GM19043 (cell line): ENCODE results near the gene MYOCD.
A peak's percentile ranks its signal among the peaks of the same experiment; 100 is the strongest.

Experiments used
- ATAC-seq: cut with Tn5 transposase; IDR thresholded peaks from one replicate; pipeline ENCODE4 v1.9.1; 2021; ENCODE audit warnings: low read depth; ENCODE audit not compliant: unreplicated experiment

Gene MYOCD

DNA sequence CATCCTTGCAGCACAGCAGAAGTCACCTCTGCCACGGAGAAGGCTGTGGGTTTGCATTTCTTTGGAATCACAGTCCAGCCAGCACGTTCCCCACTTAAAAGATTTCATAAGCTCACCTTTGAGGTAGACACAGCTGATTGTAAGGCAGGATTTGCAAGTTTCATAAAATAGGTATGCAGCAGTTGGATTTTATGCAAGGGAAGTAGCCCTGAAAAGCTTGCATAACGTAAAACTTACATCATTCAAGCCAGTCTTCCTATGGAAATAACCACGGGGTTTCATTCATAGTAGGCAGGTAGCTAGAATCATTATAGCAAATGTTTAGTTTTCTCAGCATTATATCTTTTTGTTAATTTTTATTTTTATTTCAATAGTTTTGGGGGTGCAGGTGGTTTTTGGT, 73.8 kb downstream of the MYOCD start:
- ATAC-seq = no peak

DNA sequence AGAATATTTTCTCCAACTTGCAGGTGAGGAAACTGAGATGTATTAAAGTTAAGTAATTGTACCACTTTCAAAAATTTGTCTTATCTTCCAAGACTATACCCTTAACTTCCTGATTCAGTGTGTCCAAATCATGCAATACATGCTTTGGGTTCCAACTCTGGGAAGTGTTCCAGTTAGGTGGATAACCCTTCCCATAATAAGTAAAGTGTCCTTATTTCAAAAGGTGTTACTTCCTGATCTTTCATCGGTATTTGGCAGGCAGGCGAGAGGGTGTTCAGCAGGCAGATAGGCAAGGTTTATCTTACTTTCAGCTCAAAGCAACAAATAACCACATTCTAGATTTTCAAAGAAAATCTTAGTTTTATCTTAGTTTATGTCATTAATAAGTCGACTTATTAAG, 77.4 kb downstream of the MYOCD start:
- ATAC-seq = no peak

DNA sequence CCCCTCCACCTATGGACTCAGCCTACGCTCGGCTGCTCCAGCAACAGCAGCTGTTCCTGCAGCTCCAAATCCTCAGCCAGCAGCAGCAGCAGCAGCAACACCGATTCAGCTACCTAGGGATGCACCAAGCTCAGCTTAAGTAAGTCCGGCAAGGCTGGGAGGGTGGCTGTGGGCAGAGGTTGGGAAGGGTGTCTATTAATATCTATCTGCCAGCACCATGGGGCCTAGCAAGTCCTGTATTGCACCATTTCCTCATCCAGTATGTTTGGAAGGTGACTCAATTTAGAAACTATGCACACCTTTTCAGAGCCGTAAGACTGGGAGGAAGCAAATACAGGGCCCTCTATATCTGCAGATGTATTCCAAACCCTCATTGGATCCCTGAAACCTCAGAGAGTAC, 78.6 kb downstream of the MYOCD start:
- no peak for ATAC-seq

DNA sequence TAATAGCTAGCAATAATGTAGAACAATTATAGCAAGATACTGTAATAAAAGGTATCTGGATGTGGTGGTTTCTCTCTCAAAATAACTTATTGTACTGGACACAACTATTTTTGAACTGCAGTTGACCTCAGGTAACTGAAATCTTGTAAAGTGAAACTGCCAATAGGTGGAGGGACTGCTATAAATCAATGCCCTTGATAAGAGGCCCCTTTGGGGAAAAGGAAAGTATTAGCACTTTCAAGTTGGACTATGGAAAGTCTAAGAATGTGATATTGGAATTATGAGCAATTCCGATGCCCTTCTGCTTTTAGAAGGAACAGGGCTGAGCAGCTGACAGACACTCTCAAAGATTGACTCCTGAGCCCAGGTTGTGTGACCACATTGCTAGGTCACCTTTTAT, 79.1 kb downstream of the MYOCD start:
- no peak for ATAC-seq

DNA sequence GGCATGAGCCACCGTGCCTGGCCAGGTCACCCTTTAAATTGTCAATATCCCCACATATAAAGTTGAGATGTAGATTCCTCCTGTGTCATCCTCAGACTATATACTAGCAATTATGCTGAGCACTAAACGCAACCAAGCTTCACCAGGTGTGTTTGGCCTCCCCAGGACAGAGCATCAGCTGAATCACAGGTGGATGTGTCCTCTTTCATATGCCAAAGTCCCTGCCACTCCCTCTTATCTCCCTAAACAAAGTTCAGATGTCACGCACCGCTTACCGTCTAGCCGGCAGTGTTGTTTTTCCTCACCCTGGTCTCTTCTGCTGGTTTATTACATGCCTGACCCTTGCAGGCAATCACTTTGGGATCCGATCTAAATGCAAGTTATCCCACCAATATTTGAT, 79.8 kb downstream of the MYOCD start:
- no peak for ATAC-seq

DNA sequence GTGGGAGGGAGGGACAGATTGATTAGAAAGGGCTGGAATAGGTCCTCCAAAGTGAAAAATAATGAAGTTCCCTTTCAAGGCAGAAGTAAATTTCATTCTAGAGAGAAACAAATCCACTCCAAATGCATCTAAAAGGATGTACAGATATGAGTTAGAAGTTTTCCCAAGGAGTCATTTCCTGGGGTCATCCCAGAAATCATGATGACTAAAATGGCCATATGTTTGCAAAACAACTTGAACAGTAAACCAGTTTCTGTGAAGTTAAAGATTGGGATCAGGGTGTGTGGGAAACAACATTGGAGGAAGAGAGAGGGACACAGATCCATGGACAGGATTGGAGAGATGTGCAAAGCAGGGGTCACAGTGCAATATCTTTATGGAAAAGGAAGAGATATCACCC, 91.1 kb downstream of the MYOCD start:
- ATAC-seq = no peak

DNA sequence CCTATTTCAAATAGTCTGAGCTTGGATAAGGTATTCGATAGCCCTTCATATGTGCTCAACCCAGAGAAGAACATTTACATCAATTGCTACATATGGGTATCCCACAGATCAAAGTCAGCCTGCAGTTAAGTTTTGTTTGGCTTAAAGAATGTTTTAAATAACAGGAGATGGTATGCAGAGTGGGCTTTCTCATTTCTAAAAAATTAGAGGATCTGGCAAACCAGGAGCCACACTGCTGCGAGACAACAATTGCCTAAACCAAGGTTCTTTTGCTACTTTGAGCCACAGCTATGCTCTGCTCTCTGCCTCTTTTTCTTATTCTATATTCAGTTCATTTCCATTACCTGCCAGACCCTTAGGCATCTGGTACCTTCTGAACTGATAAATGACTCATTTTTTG, 93.4 kb downstream of the MYOCD start:
- ATAC-seq = no peak

DNA sequence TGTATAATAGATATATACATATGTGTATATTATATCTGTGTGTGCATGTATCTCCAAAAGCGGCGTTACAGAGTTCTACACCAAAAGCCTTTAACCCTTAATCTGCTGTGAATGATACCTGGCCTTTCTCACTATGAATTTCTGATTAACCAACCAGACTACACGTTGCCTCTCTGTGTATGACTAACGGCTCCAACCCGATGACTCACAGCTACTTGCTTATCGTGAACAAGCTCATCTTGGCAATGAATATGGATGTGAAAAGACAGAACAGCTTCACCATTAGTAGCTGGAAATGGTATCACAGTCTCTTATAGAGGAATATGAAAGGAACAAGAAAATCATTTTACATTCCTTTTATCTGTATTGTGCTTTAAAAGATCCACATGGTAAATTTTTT, 99.9 kb downstream of the MYOCD start:
- no peak for ATAC-seq

DNA sequence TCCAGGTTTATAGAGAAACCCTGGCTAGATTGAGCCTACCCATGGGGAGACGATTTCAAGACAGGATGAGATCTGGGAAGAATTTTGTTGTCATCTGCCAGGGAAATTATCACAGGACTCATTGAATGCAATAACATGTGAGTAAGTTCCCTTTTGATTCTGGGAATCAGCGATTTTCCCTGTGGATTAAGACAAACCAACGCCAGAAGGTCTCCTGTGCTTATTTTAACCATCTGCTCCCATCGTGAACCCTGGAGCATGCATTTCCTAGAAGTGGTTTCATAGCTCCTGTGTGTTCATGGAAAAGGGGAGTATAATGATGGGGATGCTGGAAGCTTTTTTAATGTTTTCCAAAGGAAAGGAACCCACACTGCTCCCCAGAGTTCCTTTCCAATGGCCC, 102.6 kb downstream of the MYOCD start:
- no peak for ATAC-seq

DNA sequence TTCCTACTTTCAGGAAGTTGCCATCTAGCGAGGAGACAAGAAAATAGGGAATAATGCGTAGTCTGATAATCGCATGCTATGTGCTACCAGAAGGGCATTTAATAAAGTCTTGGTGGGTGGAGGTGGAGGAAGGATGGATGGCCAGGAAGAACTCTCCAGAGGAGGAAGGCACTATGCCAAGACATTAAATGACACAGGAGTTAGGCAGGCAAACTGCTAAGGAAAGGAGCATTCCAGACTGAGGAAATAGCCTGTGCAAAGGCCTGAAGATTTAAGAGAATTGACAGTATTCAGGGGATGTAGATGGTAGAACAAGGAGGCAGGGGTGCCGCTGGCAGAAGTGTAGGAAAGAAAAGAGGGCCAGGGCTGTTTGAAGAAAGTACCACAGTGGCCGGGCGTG, 104.3 kb downstream of the MYOCD start:
- no peak for ATAC-seq

DNA sequence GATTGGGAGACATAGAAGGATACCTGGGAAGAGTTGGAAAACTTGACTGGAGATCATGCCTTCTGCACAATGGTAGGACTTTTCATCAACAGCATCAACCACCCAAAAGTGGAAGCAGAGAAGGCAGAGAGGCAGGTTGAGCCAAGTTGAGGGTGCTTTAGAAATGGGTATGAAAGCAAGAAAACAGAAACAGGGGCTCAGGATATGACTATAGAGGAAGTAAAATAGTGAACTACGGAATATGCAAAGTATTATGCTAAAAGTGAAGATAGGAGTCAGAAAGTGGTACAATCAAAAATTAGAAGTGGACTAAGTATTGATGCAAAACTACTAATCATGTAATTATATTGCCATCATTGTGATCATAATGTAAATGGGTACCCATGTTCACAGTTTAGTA, 107.5 kb downstream of the MYOCD start:
- no peak for ATAC-seq

DNA sequence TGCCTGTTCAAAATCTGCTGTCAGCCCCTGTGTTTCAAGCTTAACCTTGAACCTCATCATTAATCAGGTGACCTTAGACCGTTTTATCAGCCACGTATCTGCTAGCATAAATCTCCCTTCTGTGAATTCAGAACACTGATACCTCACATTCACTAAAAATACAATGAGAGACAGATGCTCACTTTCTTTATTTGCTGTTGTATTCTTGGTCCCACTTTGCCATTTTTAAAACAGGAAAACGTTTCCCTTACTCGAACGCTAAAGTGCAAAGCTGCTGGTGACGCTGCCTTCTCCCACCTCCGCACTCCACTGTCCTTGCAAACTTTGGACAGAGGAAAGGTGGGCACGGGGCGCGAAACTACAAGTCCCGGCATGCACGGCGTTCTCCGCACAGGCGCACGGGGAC, 123.4 kb downstream of the MYOCD start:
- ATAC-seq = peak; percentile 88

DNA sequence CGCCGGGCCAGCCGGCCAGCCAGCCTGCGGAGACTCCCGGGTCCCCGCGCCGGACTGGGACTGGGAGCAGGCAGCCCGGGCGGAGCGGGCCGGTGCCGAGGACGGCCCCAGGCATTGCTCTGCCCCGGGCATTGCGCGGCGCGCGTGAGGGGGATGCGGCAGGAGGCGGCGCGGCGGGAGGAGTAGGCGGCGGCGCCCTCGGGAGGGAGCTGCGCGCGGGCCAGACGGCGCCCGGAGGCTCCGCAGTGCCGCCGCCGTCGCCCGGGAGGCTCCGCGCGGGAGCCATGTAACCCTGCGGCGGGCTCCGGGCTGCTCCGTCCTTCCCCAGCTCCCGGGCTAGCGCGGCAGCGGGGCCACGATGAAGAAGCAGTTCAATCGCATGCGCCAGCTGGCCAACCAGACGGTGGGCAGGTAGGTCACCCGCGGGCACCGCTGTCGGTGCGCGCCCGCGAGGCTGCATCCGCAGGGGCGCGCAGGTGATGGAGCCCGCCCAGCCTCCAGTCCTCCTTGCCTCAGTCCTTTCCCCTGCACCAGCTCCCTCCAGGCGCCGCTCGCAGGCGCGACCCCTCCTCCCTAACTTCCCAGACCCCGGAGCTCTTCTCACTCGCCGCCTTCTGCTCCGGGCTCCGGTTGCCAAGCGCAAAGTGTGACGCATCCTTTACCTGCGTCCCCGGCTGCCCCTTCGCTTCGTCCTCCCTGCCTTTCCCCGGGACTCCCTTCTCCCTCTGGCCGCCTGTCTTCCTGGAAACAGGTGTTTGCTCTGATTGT, 124.0 kb downstream of the MYOCD start, which contains the start of gene ARHGAP44:
ARHGAP44 (plus strand) TSS at position 18 of the 768 bp plus-strand sequence; CDS start at position 359, 341 bp downstream.
- peak; percentile 66 for ATAC-seq

DNA sequence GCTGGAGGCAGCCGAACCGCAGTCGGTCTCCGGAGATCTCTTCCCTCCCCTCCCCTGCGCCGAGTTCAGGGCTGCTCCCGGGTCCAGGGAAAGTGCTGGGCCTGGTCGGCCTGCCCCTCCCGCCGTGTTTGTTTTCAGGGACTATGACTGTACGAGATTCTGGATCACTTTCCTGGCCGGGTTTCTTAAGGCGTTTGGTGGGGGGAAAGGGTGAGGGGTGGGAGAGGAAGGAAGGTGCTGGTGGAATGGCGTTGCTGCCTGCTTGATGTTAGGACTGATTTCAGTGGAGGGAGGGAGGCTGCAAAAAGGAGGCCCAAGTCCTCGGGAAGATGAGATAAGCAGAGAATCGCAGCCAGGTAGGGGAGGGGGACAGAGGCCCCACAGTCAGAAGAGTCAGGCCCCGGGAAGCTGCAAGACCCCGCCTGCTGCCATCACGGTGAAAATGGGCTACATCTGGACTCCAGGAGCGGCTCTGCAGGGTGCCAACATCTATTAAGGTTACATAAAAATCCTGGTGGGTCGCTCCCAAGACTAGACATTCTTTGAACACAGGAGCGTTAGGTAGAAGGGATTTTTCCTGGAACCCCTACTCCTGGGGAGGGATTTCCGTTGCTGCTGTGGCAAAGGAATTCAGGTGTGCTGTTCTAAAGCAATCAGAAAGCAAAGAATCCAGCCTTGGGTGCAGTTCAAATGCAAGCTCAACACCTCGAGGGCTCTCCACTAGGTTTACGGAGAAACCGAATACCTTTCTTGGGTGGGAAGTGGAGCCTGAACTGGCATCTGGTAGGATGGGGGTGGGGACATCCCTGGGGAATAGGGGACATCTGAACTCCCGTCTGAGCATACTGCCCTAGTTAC, 124.8 kb downstream of the MYOCD start:
- ATAC-seq = no peak

DNA sequence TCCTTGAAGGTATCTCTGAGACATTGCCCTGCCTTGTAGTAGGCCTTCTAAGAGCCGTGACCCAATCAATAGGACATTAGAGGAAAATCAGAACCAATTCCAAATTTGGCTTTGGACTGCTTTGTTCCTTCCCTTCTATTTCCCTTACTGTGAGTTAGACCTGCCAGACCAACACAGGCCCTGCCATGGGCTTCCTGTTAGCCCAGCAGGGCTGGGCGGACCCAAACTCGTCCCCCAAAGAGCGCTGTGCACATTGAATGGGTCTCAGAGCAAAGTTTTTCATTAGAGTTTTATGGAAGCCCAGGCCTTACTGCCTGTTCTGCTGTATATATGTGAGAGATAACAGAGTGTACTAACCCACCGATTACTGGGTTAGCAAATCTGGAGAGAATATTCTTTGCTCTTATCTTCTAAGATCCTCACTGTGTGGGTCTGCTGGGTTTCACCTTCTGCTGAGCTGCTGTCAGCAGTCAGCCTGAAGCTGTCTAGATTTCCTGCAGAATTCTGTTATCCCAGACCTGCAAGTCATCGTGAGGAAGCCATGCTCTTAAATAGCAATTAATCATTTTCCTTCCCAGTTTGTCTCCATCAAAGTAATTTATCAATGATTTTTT, 129.3 kb downstream of the MYOCD start:
- no peak for ATAC-seq

DNA sequence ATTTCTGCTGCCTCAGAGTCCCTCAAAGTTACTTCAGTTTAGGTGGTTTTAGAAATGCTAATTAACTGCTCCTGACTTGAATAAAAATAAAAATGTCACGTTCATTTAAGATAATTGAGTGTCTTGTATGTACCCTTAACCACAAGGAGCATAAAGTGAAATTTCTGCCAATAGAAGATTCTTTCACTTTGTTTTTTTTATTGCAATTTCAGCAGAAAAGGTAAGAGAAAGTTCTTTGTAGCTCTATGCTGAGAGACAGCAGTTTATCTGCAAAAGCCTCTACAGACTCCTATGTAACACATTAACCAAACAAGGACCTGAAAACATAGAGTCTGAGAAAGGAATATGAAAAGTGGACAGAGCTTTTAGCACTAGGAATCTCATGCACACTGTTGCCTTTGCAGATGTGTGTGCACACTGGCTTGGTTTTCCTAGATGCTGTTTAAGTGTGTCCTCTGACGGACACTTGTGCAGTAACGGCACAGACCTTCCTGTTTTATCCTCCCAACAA, 135.2 kb downstream of the MYOCD start:
- ATAC-seq = no peak

DNA sequence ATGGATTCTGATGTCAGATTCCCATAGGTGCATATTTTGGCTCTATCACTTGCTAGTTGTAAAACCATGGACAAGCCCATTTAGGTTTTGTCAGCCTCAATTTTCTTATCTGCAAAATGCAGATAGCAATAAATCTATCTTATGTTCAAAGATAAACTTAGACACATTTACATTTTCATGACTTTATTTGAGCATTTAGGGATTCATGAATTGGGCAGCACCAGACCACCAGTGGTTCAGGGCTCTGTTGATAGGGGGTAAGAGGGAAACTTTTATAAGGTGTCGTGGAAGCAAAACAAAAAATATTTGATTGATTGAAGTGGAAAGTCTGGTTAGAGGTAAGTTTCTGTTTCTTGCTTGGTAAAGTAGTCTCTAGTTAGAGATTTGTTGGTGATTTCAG, 140.9 kb downstream of the MYOCD start:
- no peak for ATAC-seq

DNA sequence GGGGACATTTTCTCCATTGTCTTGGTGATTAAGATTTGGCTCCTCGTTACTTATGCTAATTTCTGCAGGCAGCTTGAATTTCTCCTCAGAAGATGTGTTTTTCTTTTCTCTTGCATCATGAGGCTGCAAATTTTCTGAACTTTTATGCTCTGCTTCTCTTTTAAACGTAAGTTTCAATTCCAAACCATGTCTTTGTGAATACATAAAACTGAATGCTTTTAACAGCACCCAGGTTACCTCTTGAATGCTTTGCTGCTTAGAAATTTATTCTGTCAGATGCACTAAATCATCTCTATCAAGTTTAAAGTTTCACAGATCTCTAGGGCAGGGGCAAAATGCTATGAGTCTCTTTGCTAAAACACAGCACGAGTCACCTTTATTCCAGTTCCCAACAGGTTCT, 143.0 kb downstream of the MYOCD start:
- no peak for ATAC-seq

DNA sequence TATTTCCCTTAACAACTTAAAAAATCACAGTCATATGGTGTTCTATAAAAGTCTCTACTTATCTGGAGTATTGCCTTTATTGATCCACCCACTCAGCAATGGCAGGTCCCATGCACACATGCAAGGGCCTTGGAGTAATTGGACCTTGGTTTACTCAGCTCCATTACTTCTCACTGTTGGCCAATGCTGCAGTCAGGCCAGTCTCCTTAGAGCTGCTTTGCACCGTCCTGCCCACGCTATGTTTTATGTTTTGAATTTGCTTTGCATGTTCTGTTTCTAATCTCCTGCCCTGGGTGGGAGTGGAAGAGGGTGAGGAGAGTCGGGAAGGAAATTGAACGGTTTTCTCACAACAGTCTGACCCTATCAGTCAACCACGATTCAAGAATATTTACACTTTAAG, 147.2 kb downstream of the MYOCD start:
- no peak for ATAC-seq

DNA sequence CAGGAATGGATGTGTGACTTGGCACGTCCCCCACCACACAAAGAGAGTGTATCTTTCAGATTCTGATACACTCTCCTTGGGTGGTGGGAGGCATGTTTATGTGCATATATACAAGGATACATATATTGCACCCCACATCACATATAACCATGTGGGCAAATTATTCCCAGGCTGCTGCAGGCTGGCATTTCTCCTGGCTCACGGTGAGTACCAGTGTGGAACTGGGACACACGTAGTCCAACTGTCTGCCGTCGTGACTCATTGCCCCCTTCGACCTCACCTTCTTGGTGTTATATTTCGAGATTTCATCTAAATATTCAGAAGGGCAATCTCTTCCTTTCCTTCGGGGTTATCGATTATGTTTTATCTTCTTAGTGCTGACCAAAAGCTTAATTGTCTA, 148.0 kb downstream of the MYOCD start:
- no peak for ATAC-seq

DNA sequence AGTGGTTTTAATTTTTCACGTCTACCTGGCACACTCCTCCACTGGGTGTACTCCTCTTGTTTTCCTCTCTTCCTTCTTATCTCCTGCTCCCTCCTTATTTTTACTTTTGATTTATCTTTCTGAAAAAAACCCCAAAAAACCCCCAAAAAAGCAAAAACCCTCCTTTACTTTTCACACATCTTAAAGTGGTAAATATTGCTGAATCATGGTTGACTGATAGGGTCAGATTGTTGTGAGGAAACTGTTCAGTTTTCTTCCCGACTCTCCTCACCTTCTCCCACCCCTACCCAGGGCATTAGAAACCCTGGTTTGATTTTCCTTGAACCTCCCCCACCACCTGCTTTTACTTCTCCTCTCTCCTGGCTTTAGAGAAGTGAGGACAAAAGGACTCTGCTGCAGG, 149.0 kb downstream of the MYOCD start:
- no peak for ATAC-seq
